GM10248 (cell line): ENCODE results near the gene TPRKB.
"Not testable (repeated sequence)": the region's sequence is repeated elsewhere in the genome, so short reads cannot be mapped to it uniquely, and the experiment has no call there.

ENCODE experiments used
- CTCF ChIA-PET: fragments of 300-600 bp; sonication (Branson Sonifier 250); formaldehyde crosslinking; extraction: SDS; loops from one replicate; lab custom pipeline; 2021; ENCODE audit warnings: antibody characterized with exemption; lab: Yijun Ruan, JAX
- POLR2A ChIA-PET: fragments of 350-650 bp; sonication (Branson Sonifier 250); formaldehyde crosslinking; extraction: SDS; loops from one replicate; lab custom pipeline; 2020; ENCODE audit warnings: antibody characterized with exemption; lab: Yijun Ruan, JAX
- DNase-seq: peaks from one replicate; pipeline ENCODE4 v3.0.0; 2012; ENCODE audit errors: extremely low spot score
- TF ChIP-seq, protein P1 (sequence below): IDR thresholded peaks from 2 replicates; pipeline ENCODE4 v1.5.1; 2012; ENCODE audit warnings: mild to moderate bottlenecking, low read depth; ENCODE audit errors: extremely low read depth, missing control alignments, control extremely low read depth

The TPRKB gene

DNA sequence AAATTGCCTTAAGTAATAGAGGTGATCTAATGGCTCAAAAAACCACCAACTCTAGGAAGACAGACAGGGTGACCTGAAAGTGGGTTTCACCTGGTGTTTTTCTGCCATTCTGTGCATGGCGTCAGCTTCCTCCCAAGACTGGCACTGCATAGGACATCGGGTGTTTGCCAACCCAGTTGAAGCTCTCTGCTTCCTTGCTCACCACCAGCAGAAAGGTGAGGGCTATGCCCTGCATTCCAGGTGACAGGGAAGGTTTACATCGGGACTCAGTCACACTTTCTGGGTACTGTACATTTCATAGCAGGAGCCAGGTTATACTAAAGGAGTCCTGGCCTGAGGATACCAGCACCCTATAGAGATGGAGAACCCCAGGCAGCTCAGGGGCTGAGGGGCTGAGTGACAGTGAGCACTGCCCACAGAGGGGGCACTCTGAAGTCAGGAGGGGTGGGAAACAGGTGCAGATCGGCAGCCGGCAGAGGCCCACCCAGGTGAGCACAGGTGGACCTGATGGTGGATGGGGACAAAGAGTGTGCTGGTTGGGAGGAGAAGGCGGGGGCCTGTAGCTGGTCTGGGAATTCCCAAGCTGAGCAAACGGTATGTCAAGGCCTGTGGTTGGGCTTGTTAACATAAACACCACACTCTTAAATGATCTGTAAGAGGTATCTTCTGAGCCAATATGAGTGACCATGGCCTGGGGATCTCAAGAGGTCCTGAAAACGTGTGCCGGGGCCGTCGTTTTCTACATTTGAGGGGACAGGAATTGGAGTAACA is 18.1 kb downstream of the TPRKB start:
- ChIA-PET CTCF (no interaction called here), POLR2A (no interaction called here)
- DNase-seq = no peak
- TF ChIP-seq, protein P1, sequence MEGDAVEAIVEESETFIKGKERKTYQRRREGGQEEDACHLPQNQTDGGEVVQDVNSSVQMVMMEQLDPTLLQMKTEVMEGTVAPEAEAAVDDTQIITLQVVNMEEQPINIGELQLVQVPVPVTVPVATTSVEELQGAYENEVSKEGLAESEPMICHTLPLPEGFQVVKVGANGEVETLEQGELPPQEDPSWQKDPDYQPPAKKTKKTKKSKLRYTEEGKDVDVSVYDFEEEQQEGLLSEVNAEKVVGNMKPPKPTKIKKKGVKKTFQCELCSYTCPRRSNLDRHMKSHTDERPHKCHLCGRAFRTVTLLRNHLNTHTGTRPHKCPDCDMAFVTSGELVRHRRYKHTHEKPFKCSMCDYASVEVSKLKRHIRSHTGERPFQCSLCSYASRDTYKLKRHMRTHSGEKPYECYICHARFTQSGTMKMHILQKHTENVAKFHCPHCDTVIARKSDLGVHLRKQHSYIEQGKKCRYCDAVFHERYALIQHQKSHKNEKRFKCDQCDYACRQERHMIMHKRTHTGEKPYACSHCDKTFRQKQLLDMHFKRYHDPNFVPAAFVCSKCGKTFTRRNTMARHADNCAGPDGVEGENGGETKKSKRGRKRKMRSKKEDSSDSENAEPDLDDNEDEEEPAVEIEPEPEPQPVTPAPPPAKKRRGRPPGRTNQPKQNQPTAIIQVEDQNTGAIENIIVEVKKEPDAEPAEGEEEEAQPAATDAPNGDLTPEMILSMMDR = no peak

DNA sequence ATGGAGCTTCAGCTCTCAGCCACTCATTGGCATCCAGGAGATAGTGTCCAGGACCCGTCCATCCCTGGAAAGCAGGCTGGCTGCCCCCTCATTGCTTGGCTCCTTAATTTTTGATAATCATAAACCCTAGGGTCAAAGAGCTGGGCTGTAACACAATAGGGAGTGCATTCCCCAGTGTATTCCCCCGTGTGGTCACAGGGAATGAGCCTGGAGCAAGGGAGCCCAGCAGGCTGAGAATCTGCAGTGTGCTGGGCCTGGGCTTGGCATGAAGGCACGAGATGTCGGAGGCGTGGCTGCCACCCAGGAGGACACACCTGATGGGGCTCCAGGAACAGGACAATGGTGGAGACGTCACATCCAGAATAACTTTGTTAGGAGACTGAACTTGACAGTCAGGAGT is 18.7 kb downstream of the TPRKB start:
- TF ChIP-seq, protein P1 = no peak
- POLR2A ChIA-PET = no interaction called here
- CTCF ChIA-PET = no interaction called here
- no peak for DNase-seq

GRCh38 chr2:73717695-73718094 is 19.4 kb downstream of the TPRKB start:
- DNase-seq, POLR2A ChIA-PET, CTCF ChIA-PET: not testable (repeated sequence)

DNA sequence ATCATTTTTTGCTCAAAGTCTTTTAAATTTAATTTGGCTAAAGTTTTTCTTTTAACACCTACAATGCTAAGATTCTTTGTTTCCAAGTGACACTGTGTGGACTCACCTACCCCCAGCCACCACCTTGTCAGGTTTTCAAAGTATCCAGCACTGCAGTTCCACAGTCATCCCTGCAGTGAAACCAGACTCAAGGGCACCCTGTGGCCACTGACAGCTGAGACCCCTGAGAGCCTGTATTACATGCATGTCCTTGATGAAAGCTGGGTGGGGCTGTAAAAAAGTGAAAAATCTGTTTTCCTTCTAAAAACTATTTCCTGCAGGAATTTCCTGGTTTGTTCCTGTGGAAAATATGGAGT is 19.9 kb downstream of the TPRKB start:
- TF ChIP-seq, protein P1 = no peak
- CTCF ChIA-PET = no interaction called here
- POLR2A ChIA-PET = no interaction called here
- DNase-seq = no peak

DNA sequence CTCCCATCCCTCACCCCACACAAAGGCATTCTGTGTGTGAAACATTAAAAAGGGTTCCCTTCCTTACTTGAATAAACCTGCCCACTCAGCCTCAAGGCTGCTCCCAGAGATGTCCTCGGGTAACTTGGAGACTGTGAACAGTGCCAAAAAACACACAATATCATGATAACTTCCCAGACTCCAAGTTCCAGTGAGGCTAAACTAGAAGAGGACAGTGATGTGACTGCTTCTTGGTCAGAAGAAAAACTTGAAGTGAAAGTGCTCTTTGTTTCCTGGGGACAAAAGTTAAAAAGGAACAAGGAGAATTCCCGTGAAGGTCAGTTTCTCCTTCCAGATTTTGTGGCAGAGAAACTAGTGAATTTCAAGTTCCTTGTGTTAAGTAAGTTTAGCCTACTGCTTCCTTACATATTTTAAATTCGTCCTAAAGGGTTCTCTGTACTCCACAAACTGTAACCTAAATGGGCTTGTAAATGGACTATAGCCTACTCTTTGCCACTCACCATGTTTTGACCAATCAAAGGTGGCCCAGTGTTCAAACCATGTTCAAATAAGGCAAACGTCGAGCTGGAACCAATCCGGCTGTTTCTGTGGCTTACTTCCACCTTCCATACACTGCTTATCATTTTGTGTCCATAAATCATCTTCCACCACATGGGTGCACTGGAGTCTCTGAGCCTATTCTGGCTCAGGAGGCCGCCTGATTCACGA is 20.4 kb downstream of the TPRKB start:
- CTCF ChIA-PET = no interaction called here
- DNase-seq = peak; percentile 24
- TF ChIP-seq, protein P1 = no peak

DNA sequence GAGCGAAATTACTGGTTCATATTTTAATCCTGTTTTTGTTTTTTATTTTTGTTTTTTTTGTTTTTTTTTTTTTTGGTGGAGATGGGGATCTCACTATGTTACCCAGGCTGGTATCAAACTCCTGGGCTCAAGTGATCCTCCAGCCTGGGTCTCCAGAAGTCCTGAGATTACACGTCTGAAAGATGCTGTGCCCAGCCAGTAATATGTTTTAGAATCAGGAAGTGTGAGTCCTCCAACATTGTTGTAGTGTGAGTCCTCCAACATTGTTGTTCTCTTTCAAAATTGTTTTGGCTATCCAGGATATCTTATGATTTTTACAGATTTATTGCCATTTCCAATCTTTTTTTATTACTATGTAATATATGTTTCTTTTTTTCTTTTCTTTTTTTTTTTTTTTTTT is 23.1 kb downstream of the TPRKB start:
- DNase-seq = no peak
- TF ChIP-seq, protein P1 = no peak
- POLR2A ChIA-PET = no interaction called here
- CTCF ChIA-PET = no interaction called here

More for the DNA sequence above, 20.4 kb downstream of the TPRKB start:
- POLR2A ChIA-PET = no interaction called here

GRCh38 chr2:73708527-73708926 is 28.6 kb downstream of the TPRKB start:
- DNase-seq = no peak
- ChIA-PET POLR2A (no interaction called here), CTCF (no interaction called here)
- TF ChIP-seq, protein P1 = no peak
